ENCODE measurements around the gene USP47.

The USP47 gene

DNA sequence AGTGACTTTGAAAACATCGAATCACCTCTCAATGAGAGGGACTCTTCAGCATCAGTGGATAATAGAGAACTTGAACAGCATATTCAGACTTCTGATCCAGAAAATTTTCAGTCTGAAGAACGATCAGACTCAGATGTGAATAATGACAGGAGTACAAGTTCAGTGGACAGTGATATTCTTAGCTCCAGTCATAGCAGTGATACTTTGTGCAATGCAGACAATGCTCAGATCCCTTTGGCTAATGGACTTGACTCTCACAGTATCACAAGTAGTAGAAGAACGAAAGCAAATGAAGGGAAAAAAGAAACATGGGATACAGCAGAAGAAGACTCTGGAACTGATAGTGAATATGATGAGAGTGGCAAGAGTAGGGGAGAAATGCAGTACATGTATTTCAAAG, 100.9 kb downstream of the USP47 start:
- DNase-seq = no peak

DNA sequence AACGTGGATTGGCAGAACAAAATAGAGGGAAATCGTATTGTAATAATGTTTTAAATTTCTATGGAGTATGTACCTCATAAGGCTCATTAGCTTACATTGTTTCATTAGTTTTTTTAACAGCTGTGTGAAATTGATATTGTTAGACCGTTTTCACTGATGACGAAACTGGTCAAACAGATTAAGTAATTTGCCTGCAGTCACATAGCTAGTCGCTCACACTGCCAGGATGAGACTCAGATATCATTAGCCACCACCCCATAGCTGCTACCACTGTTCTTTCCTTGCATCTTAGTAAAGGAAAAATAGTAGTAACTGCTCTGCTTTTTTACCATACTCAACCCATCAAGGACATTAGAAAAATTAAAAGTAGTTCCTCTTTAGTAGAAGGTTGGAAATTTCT, 102.7 kb downstream of the USP47 start:
- DNase-seq = no peak

DNA sequence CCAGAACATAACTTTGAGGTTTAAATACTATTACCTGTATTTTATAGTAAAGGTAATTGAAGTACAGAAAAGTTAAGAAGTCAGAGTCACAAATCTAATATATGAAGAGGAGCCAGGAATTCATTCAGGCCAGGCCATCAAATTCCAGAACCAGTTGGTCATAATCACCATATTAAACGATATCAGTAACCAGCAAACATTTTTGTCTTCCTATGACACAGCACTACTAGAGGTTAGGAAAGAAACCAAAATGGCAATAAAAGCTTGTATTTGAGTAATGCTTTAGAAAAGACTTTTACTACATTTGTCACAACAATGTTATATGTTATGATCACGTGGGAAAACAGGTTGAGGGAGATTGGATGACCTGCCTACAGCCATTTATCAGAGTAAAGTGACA, 104.4 kb downstream of the USP47 start:
- no peak for DNase-seq

DNA sequence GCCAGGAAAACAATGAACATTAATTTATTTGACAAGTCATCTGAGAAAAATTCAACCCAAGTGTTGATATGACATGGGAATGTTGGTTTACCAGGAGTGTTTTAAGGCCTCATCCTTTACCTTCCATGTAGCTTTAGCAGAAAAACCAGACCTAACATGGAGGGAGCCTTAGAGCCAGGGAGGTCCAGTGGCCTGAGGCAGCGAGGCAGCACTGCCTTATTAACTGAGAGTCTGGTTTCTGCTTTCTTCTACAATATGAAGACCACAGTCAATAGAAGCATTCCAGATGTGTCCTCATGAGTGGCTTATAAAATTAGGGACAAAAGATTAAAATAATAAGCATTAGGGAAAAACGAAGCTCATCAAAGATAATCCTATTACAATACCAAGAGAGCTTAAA, 105.1 kb downstream of the USP47 start:
- DNase-seq = no peak

DNA sequence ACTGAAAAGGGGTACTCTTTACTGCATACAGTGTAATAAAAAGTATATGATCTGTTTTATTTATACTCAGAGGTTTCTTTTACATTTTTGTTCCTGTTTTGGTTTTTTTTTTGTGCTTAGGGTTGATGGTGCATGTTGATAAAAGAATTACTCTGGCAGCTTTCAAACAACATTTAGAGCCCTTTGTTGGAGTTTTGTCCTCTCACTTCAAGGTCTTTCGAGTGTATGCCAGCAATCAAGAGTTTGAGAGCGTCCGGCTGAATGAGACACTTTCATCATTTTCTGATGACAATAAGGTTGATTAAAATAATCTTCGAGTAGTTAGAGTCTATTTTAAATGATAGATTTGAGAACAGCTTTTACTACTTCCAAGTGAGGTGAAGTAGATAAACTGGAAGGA, 106.1 kb downstream of the USP47 start:
- DNase-seq = no peak

DNA sequence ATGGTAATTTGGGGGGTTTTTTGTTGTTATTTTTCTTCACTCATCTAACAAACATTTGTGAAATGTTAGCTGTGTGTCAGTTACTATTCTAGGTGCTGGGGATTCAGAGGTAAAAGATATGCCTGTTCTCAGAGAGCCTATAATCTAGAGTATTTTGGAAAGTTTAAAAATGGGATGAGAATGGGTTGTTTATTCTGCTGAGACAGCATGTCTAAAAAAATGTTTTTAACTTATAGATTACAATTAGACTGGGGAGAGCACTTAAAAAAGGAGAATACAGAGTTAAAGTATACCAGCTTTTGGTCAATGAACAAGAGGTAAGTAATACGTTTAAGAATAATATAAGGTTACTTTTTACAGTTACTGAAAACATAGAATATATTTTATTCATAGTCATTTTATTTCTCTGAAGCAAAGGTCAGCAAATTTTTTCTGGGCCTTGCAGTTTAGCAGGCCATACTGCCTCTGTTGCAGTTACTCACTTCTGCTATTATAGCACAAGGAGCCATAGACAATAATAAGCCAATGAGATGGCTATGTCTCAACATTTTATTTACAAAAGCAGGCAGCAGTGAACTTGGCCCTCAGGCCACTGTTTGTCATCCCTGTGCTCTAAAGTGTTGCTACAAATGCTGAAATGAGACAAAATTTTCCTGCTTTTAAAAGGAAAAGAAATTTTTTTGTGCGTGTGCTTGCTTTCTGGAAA, 106.6 kb downstream of the USP47 start:
- no peak for DNase-seq

DNA sequence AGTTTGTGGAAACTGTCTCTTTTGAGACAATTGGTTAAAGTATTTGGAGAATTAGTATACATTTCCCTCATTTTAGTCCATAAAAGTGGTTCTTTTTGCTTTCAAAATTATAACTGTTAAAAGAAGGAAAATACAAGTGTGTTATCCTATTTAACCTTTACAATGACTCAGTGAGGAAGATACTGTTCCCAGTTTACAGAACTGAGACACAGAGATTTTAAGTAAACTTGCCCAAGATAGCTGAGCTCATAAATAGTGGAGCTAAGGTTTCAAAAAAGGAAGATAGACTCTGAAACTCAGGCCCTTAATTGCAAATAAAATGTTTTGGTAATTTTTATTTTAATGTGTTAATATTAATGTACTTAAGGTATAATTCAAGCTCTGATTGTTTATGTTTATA, 107.7 kb downstream of the USP47 start:
- DNase-seq = no peak

DNA sequence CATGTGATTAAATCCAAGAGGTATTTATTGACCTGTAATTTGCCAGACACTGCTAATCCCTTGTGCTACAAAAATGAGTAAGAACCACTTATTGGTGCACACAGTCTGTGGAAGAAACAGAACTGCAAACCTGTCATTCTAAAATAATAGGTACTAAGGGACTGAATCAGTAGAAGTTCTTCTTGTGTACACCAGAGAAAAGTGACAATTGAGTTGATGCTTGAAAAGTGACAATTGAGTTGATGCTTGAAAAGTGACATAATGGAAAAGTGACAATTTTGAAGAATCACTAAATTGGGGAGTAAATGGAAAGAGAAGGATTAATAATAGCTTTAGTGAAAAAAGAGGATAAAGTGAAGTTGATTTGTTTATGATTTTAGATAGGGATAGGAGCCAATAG, 110.3 kb downstream of the USP47 start:
- no peak for DNase-seq

DNA sequence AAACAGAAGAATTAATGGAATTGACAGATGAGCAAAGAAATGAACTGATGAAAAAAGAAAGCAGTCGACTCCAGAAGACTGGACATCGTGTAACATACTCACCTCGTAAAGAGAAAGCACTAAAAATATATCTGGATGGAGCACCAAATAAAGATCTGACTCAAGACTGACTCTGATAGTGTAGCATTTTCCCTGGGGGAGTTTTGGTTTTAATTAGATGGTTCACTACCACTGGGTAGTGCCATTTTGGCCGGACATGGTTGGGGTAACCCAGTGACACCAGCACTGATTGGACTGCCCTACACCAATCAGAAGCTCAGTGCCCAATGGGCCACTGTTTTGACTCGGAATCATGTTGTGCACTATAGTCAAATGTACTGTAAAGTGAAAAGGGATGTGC, 114.2 kb downstream of the USP47 start:
- DNase-seq = no peak

DNA sequence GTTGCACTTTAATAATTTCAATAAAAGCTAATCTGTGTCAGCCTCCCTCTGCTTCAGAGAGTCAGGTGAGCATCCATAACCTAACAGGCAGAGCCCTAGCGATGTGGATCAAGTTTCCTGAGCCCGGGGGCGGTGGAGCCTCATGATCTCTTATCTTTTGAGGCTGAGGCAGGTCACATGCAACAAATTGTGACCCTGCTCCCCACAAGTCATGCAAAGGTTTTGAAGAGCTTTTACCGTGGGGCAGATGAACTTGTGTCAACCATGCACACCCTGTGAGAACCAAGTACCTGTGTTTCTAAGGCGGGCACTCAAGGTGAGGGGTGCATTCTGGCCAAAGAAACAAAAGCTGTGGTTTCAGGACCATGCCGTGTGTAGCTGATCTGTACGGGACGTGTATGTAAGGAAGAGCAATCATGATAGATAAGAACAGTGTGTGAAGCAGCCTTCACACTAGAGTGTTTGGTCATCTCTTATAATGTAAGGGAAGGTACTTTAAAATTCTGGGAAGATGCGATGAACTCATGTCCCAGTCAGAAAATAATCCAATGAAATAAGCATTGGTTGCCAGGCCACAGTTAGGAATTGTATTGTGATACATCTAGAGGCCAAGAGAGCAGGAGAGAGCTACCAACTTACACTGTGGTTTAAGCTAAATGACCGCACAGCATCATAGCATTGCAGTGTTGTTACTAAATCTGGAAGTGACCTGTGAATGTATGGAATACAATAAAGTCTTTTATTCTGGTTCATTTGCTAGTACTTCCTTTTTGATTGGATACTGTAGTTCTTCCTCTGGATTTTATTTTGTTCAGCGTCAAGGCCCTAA, 116.8 kb downstream of the USP47 start:
- DNase-seq = no peak

DNA sequence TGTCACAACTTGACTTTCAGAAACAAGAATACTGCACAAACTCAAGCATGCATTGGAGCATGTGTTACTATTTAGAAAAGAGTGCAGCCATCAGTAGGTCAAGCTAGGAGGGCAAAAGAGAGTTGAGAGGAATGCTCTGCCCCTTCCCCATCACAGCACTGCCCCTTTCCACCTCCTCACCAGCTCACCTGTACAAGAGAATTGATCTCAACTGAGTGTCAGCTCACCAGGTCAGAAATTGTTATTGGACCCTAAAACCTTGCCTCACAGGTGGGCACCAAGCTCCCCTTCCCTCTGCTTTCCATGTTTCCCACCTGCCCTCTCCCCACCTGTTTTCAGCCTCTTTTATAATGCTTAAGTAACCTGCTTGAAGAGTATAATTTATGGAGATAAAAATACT, 117.8 kb downstream of the USP47 start:
- DNase-seq = no peak

DNA sequence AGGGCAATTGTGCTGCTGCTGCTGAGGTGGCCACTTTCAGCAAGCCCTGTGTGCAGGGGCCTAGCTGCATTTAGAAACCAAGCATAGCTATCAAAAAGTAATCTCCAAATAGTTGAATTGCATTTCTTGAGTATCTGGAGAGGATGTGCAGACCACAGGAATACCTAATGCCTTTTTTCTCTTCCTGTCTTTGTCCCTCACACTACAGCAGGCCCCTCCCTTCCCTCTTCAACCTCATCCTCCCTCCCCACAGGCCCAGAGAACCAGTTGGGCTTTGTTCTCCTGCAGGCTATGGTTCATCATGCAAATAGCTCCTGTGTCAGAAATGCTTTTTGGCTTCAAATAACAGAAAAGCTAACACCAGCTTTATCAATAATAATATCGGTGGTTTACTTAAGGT, 118.9 kb downstream of the USP47 start:
- DNase-seq = no peak

DNA sequence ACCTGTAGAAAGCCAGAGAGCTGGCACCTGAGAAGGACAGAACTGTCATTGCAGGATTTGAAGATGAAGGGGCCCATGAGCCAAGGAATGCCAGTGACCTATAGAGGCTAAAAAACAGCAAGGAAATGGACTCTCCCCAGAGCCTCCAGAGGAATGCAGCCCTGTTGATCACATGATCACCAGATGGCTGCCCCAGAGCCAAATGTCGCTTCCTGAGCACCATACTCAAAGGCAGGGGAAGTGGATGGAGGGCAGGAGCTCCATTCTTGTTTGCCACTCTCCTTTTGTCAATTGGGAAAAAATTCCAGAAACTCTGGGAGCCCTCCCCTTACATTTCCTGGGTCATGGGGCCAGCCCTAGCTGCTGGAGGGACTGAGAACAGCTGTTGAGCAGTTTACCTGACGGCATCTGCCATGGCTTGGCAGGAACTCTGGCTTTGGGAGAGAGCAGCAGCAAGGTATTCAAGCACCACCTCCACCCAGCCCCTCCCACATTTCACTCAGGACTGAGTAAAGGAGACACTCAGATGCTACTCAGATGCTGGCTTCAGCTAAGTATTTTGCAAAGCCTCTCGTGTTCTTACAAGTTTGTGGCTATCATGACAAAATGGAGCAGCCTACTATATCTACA, 119.7 kb downstream of the USP47 start:
- DNase-seq = no peak

DNA sequence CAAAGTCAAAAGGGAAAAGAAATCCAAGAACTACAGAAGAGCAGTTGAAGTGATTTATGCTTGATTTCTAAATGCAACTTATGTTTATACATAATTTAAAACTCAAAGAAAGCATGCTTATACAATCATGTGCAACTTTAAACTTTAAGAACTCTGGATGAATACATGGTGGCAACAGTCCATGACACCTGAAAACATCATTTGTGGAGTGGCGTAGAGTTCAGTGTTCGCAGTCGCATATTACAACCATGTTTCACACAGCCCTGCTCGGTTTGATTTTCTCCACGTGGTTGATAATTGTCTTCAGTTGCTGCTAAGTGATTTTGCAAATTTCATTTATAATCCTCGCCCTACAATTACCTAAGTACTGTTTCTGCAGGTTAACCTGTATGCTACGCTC, 121.3 kb downstream of the USP47 start:
- no peak for DNase-seq

DNA sequence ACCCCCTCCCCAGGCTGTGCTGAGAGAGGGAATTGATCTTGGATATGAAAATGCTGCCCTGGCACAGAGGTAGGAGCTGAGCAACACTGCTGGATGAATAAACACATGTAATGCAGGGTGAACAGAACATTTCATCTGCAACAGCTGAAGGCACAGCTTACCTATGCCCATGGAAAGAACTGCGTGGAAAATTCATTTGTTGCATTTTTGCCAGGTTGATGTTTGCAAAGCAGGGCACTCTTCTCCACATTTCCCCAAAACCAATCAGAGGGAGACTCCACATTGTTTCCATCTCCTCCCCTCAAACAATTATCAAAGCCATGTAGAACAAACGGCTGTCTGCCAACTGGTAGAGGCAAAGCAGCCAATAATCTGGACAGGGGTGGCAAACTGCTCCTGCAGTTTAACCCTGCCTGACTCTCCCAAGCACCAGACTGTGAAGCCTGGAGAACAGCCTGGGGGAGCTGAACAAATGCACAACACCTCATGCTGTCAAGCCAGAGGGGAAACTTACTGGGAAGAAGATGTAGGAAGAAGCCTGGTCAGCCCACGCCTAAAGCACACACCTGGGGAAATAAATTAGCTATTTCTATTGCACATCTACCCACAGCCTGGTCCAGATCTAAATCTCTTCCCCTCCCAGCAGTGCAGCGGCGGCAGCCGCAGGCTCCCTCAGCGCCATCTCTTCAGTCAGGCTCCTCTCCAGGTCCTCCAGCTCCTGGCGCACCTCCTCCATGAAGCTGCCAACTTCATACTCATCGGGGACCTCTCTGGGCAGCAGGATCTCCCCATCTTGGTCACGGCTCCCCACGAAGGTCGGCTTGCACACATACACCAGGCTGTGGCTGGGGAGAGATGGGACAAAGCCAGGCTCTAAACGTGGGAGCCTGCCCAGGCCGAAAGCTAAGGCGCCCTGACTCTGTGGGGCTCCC, 122.3 kb downstream of the USP47 start:
- DNase-seq = no peak

DNA sequence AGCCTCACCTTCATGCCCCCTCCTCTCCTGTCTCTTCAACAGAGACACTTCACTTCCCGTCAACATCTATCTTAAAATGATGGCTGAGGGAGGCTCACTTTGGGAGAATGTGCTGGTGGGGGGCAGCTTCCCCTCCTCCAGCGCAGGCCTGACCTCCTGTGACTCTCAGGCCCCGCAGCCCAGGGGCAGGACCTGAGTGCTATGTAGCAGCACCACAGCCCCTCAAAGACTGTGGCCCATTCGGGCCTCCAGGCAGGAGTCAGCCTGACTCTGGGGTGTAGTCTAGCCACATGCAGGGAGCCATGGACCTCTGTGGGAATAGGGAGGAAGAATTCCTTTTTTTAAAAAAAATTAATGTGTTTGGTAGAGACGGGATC, 123.0 kb downstream of the USP47 start:
- no peak for DNase-seq

DNA sequence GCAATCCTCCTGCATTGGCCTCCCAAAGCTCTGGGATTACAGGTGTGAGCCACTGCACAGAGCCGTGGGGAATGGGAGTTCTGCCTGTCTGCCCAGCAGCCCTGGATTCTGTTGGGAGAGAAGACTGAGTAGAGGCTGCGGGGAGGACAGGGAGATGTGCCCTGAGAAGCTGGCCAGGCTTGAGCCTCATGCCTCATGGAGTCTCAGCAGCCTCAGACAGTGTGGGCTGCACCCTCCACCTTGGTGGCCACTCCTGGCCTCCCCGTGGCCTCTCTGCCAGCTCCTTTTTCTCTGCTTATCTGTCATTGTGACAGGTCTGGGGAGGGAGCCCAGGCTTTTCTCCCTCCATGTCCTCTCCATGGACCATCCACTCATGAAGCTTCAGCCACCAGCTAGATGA, 123.4 kb downstream of the USP47 start:
- no peak for DNase-seq

DNA sequence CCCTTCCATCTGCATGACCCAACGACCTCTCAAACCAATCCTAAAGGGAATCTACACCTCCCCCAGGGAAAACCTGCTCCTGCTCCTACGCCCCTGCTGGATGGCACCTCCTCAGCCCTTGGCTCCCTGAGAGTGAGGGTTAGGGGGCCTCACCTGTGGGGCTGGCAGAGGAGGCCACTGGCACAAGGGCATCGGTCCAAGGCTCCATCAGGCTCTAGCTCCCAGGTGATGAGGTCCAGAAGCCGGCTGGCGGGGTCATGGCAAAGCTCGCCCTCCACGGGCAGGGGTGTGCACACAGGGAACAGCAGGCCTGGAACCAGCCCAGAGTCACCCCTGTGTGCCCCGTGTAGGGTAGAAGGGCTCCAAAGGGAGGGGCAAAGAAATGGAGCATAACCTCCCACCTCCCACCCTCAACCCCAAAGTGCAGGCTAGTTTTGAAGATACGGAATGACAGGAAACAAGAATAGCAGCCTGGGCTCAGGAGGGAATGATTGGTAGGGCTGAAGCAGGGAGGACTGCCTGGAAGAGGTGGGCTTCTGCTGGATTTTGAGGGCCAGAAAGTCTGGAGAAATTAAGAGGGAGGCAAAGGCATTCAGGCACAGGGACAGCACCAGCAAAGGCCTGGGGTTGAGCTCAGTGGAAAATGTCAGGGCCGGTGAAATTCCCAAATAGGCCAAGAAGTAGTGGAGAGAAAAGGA, 124.0 kb downstream of the USP47 start:
- no peak for DNase-seq

DNA sequence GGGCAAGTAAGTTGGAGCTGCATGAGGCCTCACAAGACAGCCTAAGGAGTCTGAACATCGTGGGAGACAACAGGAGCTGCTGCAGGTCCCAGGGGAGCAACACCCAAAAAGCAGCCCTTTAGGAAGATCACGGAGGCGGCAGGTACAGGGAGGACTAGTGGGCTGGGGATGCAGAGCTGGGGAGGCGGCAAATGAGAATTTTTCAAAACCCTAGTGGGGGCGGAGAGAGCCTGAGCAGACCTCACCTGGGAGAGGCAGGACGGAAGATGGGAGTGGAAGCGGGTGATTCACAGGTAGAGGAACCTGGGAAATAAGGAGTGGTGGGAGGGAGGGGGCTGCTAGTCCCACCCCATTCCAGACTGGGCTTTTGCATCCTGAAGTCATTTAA, 124.6 kb downstream of the USP47 start:
- no peak for DNase-seq

DNA sequence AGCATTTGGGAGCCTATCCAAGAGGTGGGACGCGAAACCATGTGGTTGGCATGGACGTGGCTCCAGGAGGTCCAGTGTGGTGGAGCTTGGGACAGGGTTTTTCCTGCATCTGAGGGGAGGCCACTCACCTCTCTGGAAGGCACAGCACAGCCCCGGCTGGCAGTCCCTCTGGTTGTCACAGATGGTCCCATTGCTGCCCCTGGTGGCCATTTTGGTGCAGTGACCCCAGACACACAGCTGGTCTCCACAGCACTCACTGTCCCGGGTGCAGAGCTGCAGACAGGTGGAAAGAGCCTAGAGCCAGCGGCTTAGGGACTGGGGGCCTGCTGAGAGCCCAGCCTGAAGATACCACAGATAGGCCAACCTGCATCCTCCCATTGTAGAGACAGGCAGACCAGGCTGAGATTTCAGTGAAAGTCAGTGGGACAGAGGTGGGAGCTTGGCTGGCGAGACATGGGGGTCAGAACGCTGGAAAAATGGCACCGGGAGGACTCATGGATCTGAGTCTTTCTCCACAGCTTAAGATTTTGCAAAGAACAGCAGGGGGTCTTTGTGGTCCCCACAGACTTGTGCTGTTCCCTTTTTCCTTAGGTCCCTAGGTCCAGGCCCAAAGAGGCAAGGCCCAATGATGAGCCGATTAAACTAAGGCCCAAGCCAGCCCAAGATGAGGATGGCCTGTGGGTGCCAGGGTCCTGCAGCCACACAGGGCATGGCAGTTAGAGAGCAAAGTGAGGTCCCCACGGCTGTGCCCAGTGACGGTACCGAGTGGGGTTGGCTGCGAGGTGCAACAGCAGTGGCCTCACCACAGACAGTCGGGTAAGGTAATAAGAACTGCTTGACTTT, 125.3 kb downstream of the USP47 start:
- DNase-seq = peak; percentile 88

DNA sequence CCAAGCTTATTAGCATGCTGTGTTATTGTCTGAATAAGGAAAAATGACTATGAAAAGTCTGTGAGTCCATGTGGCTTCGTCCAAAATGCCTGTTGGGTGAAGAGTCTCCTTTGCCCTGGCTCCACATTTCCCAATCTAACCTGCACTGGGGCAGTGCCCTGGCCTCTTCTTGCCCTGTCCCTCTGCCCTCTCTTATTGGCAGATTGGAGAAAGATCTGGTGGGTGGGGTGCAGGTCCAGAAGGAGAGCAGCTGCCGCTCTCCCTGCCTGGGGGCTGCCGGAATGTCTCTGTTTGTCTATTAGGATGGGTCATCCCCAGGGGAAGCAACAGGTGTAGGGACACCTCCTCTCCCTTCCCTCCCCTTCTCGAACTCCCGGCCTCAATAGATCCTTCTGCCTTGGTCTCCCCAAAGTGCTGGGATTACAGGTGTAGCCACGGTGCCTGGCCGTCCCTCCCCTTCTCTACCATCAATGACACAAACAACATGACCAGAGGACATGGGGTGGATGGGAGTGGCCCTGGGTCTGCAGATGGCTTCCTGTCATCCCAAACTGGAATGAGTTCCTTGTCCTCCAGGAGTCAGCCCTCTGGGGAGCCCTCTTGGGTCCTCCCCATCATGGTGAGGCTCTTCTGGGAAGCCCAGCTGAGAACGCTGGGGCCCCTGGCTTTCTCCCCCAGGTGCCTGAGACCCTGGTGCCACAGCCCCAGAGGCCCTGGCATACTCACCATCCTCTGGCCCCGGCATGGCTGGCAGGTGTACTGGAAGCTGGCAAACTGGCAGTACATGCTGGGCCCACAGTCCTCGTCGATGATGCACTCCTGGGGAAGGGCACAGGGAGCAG, 126.1 kb downstream of the USP47 start:
- no peak for DNase-seq
